Epithelial cell of prostate (primary cell): ENCODE measurements around the gene FAM171A2.
"Not testable (repeated sequence)": the region's sequence is repeated elsewhere in the genome, so short reads cannot be mapped to it uniquely, and the experiment has no call there.

Experiments
- DNase-seq: peaks from one replicate; pipeline ENCODE4 v3.0.0-alpha.2; 2011; ENCODE audit warnings: low read depth, low spot score
- H3K27ac ChIP-seq: fragments of 450-650 bp; 2 replicates; pipeline ENCODE4 v1.5.1; 2017; ENCODE audit warnings: mild to moderate bottlenecking

Gene FAM171A2

GRCh38 chr17:44363613-44364159, at the start of gene FAM171A2:
FAM171A2 (minus strand) TSS chr17:44363853; CDS start chr17:44363714, 139 bp downstream.
- no peak for DNase-seq
- no peak within 1 kb of the TSS for H3K27ac ChIP-seq

- no peak for DNase-seq
- H3K27ac ChIP-seq: no peak overlapping the region
Observed at GRCh38 chr17:44409309-44410028, 45.8 kb upstream of the FAM171A2 start.

DNA sequence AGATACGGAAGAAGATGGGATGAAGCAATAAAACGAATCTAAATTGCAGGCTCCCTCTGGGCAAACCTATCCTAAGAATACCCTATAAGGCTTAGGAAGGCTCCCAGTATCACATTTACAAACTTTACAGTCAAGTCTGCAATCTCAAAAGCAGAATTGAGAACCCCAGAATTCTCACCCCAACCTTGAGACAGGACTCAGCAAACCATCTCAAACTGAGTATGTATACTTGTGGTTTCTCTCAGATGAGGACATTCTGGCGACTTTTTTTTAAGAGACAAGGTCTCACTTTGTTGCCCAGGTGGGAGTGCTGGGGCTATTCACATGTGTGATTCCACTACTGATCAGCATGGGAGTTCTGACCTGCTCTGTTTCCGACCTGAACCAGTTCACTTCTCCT, 45.1 kb upstream of the FAM171A2 start:
- H3K27ac ChIP-seq: no peak overlapping the region
- DNase-seq: no peak

GRCh38 chr17:44402564-44403172, 39.0 kb upstream of the FAM171A2 start:
- DNase-seq: no peak
- no peak overlapping the region for H3K27ac ChIP-seq

- no peak overlapping the region for H3K27ac ChIP-seq
- DNase-seq: no peak
Observed at GRCh38 chr17:44400226-44400847, 36.7 kb upstream of the FAM171A2 start.

DNA sequence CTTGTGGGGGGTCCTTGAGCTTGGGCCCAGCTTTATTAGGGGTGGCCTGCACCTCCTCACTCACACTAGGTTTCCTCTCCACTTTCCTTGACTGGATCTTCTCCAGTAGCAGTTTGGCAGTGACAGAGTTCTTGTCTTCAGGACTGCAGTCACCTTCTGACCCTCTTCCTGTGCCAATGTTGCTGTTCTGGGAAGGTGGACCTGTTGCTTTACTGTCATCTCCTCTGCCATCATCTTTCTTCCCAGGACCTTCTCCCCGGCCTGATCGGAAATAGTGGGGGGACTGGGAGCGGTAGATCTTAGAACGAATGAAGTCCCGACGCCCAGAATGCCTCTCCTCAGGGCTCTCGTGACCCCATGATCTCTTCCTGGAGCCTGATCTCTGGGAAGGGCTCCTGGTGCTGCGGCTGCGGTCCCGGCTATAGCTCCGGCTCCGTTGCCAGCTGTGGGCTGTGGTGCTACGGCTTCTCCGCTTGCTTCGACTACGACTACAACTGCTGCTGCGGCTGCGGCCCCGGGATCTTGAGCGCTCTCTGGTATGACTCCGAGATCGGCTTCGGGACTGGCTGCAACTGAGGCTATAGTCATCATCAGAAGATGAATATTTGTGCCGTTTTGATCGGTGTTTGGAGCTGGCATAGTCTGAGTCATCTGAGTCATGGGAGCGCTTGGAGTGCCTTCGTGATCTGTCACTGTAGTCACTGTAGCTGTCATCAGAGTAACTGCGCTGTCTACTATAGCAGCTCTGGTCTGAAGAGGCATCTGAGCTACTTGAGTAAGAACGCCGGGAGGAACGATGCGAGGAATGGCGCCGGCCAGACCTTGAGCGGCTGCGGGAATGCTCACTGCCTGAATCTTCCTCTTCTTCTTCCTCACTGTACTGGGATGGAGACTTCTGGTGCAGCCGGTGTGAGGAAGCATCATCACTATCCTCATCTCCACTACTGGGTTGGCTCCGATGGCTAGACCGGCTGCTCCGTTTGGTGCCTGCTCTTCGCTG, 35.3 kb upstream of the FAM171A2 start:
- no peak for DNase-seq
- no peak overlapping the region for H3K27ac ChIP-seq

GRCh38 chr17:44397479-44398440, 34.1 kb upstream of the FAM171A2 start:
- H3K27ac ChIP-seq: no peak overlapping the region
- DNase-seq: no peak

DNA sequence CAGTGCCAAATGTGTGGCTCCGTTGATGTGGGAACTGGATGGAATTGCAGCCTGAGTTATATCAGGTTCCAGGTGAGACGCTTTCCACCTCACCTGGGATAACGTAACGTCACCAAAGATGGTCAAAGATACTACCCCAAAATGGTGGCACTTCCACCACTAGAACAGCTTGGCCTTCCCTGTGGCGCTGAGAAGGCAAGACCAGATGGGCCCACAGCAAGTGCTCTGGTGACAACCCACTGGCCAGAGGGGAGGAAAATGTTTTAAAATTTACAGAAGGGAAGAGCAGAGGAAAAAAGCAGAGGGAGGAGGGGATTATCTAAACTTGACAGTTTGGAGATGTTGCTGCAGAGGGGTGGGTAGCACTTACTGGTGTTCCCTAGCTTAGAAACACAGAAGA, 33.3 kb upstream of the FAM171A2 start:
- no peak overlapping the region for H3K27ac ChIP-seq
- DNase-seq: no peak

DNA sequence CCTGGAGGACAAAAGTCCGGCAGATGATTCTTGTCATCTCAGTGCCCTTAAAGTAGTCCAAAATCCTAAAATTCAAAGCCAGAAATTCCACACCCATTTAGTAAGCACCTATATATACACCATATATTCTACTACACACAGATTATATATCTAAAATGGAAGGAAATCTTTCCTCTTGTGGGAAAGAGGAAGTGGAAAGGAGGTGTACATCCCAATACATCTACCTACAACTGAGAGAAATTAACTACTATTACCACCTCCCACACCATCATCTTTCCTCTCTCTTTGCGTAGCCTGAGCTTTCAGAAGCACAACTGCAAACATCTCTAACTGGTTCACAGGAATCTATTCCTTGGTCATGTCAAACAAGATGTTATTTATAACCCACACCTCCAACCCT, 31.2 kb upstream of the FAM171A2 start:
- H3K27ac ChIP-seq: no peak overlapping the region
- no peak for DNase-seq

DNA sequence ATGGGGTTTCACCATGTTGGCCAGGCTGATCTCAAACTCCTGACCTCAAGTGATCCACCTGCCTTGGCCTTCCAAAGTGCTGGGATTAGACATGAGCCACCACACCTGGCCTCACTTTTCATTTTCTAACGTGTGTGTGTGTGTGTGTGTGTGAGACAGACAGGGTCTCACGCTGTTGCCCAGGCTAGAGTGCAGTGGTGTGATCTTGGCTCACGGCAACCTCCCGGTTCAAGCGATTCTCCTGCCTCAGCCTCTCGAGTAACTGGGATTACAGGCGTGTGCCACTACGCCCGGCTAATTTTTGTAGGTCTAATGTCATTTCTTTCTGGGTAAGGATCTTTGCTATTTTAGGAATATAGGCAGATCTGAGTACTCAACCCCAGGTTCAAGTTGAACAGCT, 30.5 kb upstream of the FAM171A2 start:
- H3K27ac ChIP-seq, DNase-seq: not testable (repeated sequence)

DNA sequence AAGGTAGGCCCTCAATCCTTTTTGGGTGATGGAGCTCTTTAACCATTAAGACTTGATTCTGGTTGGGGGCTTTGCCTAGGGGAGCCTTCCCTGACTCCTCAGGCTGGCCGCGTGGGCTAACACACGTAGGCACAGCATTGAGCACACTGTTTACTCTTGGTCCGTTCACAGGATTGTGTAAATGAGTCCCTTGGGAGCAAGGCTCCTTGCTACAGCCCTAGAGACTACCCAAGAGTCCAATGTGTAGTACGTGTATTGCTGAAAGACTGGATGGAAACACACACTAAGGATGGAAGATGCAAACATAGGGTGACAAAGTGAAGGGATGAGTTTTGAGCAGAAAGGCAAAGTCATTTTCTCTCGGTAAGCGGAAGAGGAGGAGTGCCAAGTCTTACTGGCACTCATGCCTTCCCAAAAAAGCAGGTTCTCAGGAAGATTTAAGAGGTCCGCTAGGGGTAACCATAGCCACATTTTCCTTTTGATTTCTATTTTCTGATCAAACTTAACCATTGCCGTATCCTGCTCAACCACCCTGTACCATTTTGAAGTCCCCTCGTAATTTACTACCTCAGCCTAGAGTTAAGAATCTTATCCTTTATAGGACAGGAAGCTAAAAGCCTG, 26.7 kb upstream of the FAM171A2 start:
- DNase-seq: no peak
- no peak overlapping the region for H3K27ac ChIP-seq

- no peak overlapping the region for H3K27ac ChIP-seq
Observed at GRCh38 chr17:44389723-44390202, 26.1 kb upstream of the FAM171A2 start.

DNA sequence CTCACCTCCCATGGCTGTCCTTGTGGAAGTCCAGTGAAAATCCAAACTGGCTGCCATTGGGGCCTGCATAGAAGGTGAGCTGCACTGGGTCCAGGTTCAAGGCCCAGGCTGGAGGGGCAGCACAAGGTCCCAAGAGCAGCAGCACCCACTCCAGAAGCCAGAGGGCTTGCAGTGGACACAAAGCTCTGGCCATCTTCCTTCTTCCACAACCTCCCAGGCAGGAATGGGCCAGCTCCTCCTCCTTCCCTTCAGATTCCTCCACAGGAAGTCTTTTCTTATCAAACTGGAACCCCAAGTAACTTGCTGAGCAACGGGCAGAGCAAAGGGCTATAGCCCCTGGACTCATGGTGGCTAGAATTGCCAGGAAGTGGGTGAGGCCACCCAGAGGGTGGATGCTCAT, 25.6 kb upstream of the FAM171A2 start, which contains the start of gene ITGA2B:
ITGA2B (minus strand) TSS at position 369 of the 400 bp plus-strand sequence; CDS start at position 193, 176 bp downstream.
- no peak for DNase-seq
- H3K27ac ChIP-seq: no peak within 1 kb of the TSS

More at GRCh38 chr17:44389723-44390202, 26.1 kb upstream of the FAM171A2 start:
- no peak for DNase-seq

GRCh38 chr17:44387804-44388203, 24.2 kb upstream of the FAM171A2 start:
- H3K27ac ChIP-seq: no peak overlapping the region
- no peak for DNase-seq

DNA sequence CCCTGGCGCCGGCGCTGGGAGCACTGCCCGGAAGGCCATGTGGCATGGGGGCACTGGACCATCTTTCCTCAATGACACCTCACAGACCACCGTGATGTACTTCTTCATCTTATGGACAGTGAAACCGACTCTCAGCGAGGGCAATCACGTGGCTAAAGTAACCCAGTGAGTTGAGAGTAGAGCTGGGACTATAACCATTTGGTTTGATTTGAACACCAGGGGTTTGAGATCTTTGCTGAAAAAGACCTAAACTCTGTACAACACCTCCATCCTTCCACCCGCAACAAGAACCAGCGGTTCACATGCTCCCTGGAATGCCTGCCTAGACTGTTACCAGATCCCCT, 22.5 kb upstream of the FAM171A2 start:
- DNase-seq: no peak
- H3K27ac ChIP-seq: no peak overlapping the region

- H3K27ac ChIP-seq: no peak overlapping the region
- no peak for DNase-seq
Observed at GRCh38 chr17:44385287-44386181, 21.9 kb upstream of the FAM171A2 start.

DNA sequence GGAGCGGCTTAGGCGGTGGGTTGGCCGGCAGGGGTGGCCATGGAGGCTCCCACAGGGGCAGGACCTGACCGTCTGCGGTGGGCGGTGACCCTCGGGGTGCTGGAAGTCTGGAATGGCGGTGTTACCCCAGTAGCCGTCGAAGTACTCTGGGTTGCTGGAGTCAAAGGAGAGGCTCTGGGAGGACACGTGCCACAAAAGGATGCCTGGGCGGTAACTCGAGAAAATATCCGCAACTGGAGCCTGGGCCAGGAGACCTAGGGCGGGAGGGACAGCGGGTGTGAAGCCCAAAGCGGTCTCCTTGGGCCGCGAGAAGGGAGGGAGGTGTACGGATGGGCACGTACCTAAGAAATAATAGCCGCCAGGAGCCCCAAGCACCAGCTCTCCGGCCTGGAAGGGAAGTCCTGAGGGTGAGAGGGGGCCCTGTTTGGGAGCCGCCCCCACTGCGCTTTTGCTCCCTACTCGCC, 21.2 kb upstream of the FAM171A2 start:
- H3K27ac ChIP-seq: no peak overlapping the region
- no peak for DNase-seq
